GM18873 (cell line): Measurements from ENCODE around the gene HIGD2B.
"Not testable (repeated sequence)": the region's sequence is repeated elsewhere in the genome, so short reads cannot be mapped to it uniquely, and the experiment has no call there.

Source experiments
- ATAC-seq: cut with Tn5 transposase; IDR thresholded peaks from one replicate; pipeline ENCODE4 v1.9.1; 2021; ENCODE audit warnings: mild to moderate bottlenecking, moderate library complexity, moderate number of reproducible peaks; ENCODE audit not compliant: unreplicated experiment, low FRiP score

HIGD2B gene

DNA sequence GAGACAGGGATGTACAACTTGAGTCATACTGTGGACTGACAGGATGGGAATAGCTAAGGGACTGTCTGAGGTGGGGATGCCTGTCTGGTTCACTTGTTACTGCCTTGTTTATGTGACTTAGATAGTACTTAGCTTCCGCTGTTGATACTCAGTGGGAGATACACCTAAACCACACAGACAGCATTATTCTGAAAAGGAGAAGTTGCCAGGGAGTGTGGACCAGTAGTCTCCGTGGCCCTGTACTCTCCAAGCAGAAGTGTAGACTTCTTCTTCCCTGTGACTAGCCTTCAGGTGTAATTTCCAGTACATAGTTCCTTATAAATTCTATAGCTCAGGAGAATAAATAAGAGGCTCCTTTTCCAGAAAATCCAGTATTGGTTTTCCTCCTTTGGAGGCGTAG is 5.1 kb downstream of the HIGD2B start:
- ATAC-seq = no peak

- ATAC-seq = no peak
Measured at GRCh38 chr15:72676838-72677237, 9.1 kb downstream of the HIGD2B start.

DNA sequence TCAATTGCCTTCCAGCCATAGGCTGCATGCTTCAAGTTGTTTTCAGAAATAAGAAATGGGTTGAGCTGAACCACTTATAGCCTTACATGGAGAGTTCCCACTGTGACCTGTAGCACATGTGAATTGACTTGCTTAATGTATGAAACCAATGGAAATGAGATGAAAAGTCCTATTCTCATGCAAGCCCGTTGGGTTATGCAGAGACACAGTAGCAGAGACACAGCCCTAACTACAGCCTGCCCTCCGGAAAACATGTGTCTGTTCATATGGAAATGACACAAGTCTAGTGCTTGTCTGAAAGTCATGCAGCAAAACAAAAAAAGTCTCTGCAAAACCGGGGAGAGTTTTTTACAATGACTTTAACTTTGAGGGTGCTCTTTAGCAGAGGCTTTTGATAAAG is 14.5 kb downstream of the HIGD2B start:
- no peak for ATAC-seq

DNA sequence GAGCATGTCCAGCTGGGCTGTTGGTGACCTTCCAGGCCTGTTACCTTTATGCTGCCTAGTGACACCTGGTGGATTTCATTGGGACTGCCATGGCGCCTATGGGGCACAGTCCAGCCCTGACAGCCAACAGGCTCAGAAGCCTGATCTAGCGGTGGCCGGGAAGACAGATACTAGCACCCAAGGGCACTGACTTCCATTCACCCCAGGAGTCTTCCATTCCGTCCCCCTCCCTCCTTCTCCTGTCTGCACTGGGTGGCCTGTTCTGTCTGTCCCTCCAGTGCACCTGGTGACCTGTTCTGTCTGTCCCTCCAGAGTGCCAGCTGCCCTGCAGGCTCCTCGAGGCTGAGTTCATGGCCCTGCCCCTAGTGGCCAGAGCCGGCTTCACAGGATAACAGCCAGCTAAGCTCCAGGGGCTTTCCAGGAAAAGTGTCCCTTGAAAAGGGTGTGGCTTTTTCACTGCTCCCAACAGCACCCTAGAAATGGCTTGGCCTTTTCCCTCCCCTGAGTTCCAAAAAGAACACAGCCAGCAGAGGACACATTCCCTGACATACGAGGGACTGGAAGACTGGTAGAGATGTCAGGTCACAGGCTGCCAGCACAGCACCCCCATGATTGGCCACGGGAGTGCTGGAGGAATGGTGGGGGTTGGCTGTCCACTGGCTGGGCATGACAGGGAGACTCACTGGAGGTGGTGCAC is 15.2 kb downstream of the HIGD2B start:
- peak; percentile 66 for ATAC-seq

- not testable (repeated sequence) for ATAC-seq
Measured at GRCh38 chr15:72669803-72670202, 16.2 kb downstream of the HIGD2B start.

DNA sequence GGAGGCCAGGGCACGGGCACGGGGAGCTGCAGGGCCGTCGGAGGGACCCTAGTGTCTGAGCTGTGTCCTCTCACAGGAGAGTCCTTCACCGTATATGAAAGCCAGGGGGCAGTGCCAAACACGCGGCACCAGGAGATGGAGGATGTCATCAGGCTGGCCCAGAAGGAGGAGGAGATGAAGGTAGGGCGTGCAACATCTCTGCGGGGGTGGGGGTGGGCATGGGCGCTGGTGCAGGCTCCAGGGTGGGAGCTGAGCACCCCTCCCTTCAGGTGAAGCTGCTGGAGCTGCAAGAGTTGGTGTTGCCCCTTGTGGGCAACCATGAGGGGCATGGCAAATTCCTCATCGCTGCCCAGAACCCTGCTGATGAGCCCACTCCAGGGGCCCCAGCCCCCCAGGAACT is 20.3 kb downstream of the HIGD2B start:
- not testable (repeated sequence) for ATAC-seq

GRCh38 chr15:72663931-72664330 is 22.1 kb downstream of the HIGD2B start:
- ATAC-seq = not testable (repeated sequence)

GRCh38 chr15:72661081-72661480 is 24.9 kb downstream of the HIGD2B start:
- ATAC-seq = not testable (repeated sequence)

- ATAC-seq = not testable (repeated sequence)
Measured at GRCh38 chr15:72656014-72656413, 30.0 kb downstream of the HIGD2B start.

GRCh38 chr15:72654397-72654796 is 31.6 kb downstream of the HIGD2B start, which contains the start of gene GOLGA6B:
Gene GOLGA6B, plus strand, starts transcription at chr15:72654697. Its CDS starts 41 bp downstream, at chr15:72654738.
- ATAC-seq = not testable (repeated sequence)

DNA sequence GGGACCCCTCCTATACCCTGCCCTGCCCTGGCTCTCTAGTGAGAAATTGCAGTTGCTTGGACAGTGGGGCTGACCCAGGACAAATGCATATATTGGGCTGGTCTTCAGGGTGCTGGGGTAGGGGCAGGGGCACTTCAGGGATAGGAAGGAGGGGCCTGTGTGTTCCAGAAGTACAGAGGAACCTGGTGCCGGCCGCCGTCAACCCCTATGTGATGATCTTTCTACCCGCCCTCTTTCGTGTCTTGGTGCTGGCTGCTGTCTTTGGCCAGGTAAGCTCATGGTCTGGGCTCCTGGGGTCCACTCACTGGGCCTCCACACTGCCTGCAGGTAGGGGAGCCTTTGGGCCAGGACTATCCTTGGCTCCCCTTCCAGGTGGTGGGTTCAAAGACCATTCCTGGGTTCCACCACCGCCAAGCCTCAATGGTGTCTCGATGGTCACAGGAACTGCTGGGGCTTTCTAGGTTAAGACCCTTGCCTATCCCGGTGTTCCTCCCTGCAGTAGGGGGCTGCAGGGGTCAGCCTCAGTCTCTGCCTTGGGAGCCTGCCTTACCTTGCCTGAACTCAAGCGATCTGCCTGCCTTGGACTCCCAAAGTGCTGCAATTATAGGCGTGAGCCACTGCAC is 37.2 kb downstream of the HIGD2B start:
- not testable (repeated sequence) for ATAC-seq

DNA sequence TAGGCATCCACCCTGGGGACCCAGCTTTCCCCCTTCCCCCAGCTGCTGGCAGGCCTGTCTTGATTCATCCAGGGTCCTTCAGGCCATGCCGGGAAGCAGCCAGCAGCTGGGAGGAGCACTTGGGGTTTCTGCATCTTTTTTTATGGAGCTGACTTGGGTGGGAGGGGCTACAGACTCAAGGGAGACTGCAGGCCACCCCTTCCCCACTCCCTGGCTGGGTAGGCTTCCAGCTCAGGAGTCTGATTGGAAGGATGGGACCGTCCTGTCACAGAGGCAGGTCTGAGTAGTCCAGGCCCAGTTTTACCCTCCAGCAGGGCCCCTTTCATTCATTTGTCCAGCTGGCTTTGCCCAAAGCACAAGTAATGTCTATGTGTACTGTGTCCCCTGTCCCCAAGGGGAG is 43.7 kb downstream of the HIGD2B start:
- ATAC-seq = not testable (repeated sequence)

DNA sequence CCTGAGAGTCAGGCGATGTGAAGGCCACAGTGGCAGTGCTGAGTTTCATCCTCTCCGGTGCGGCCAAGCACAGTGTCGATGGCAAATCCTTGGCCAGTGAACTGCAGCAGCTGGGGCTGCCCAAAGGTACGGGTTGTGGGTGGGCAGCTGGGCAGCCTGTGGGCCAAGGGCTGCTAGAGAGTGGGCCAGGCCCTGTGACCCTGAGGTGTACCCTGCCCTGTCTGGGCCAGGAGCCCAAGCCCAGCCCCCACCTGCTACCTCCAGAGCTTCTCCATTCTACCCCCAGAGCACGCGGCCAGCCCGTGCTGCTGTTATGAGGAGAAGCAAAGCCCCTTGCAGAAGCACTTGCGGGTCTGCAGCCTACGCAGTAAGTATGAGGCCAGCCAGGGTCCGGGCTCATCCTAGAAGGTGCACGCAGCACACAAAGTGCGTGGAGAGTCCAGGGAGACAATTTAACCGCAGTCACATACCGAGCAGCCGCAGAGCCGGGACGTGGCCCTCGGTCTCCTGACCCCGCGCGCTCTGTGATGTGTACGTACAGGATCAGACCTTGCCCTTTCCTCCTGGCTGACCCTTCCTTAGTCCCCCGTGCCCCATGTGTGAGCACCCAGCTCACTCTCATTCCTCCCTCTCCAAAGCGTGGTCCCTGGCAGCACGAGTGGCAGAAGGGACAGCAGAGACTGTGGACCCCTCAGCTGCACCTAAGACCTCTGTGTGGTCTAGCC is 46.1 kb downstream of the HIGD2B start:
- ATAC-seq = not testable (repeated sequence)

GRCh38 chr15:72636519-72637282 is 49.3 kb downstream of the HIGD2B start:
- ATAC-seq = not testable (repeated sequence)

- ATAC-seq = not testable (repeated sequence)
Measured at GRCh38 chr15:72629068-72629570, 56.9 kb downstream of the HIGD2B start.

DNA sequence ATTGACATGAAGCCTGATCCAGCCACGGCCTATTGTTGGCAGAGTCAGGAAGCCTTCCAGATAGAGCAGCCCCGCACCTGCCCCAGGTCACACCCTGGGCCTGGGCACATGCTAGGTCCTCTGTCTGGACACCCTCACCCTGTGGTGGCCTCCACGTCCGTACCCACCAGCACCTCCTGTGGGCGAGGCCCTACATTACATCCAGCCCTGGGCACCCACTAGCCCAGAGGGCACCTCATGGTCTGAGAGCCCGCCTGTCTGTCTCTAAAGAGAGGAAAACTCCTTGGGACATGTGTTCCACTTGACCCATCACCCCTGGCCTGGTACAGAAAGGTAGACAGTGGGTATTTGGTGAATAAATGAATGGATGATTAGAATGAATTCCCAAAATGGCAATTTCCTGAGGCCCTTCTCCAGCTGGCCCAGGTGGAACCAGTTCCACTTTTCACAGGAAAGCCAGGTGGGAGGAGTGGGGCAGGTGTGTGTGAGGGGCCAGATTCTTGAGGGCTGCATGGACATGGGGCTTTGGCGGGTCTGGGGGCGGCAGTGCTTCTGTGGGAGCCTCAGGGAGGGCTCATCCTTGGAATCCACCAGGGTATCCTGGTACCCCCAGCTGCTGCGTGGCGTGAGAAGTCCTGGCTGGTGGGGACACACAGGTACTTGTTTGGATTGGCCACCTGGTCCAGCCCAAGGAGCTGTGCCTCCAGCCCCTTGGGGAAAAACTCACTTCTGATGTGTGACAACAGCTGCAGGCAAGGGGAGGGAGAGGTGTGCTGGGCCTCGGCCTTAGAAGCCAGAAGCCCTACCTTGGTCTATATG is 57.5 kb downstream of the HIGD2B start:
- ATAC-seq = not testable (repeated sequence)

DNA sequence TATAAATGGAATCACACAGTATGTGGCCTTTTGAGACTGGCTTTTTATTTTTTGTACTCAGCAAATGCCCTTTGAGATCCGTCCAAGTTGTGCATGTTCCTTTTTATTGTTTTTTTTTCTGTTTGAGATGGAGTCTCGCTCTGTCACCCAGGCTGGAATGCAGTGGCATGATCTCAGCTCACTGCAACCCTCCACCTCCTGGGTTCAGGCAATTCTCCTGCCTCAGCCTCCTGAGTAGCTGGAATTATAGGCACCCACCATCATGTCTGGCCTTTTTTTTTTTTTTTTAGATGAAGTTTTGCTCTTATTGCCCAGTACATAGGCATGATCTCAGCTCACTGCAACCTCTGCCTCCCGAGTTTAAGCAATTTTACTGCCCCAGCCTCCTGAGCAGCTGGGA is 59.8 kb downstream of the HIGD2B start:
- not testable (repeated sequence) for ATAC-seq
